ENCODE data around the gene MEGF11. TPM values are rescaled to one million over a fixed set of nuclear protein-coding genes. Genes with fewer than 3 reads are reported as not detected.

MEGF11 gene
- total RNA-seq, 4 donors from 2014 or later: 0.20 TPM; not detected in 3

- no peaks in the 10 kb centered on the region for H3K27me3 ChIP-seq
- no peaks in the 10 kb centered on the region for H3K9me3 ChIP-seq
- no peaks in the 10 kb centered on the region for H3K36me3 ChIP-seq
- intact Hi-C loops (cut with DNase I): no loop called here
- 67 to 78% methylated on average over 3 of the region's 3 CpGs for WGBS, 2 donors
- H3K27ac ChIP-seq: no peak overlapping the region
- TF ChIP-seq CTCF (IDR thresholded peaks at IDR 0.05) (no peak), POLR2A (IDR thresholded peaks at IDR 0.05) (no peak)
- H3K4me1 ChIP-seq: no peaks in the 10 kb centered on the region
- no peak overlapping the region for H3K4me3 ChIP-seq (replicated peaks in 1 of 3)
- DNase-seq: no peak
Observed at GRCh38 chr15:65958835-65959234, 294.7 kb downstream of the MEGF11 start.

GRCh38 chr15:65957451-65957850 is 296.1 kb downstream of the MEGF11 start:
- no peaks in the 10 kb centered on the region for H3K4me1 ChIP-seq
- no peaks in the 10 kb centered on the region for H3K36me3 ChIP-seq
- no peak for TF ChIP-seq CTCF (IDR thresholded peaks at IDR 0.05)
- TF ChIP-seq POLR2A (IDR thresholded peaks at IDR 0.05): no peak
- H3K4me3 ChIP-seq (replicated peaks in 1 of 3): no peak overlapping the region
- H3K27me3 ChIP-seq: no peaks in the 10 kb centered on the region
- H3K9me3 ChIP-seq: no peaks in the 10 kb centered on the region
- WGBS, 2 donors: 53 to 66% methylated on average over 2 to 3 of the region's 7 CpGs
- intact Hi-C loops (cut with DNase I): no loop called here
- H3K27ac ChIP-seq: no peak overlapping the region
- no peak for DNase-seq

- no peak overlapping the region for H3K27ac ChIP-seq
- TF ChIP-seq CTCF (IDR thresholded peaks at IDR 0.05) (no peak), POLR2A (IDR thresholded peaks at IDR 0.05) (no peak)
- WGBS, 2 donors: 91 to 99% methylated on average over 3 of the region's 3 CpGs
- no peak overlapping the region for H3K4me3 ChIP-seq (replicated peaks in 1 of 3)
- no peaks in the 10 kb centered on the region for H3K9me3 ChIP-seq
- no peak for DNase-seq
- H3K36me3 ChIP-seq: no peaks in the 10 kb centered on the region
- intact Hi-C loops (cut with DNase I): no loop called here
- no peaks in the 10 kb centered on the region for H3K4me1 ChIP-seq
- no peaks in the 10 kb centered on the region for H3K27me3 ChIP-seq
Observed at GRCh38 chr15:65956899-65957298, 296.7 kb downstream of the MEGF11 start.

GRCh38 chr15:65956307-65956706 is 297.2 kb downstream of the MEGF11 start:
- no peaks in the 10 kb centered on the region for H3K36me3 ChIP-seq
- no peak overlapping the region for H3K27ac ChIP-seq
- no peak overlapping the region for H3K4me3 ChIP-seq (replicated peaks in 1 of 3)
- 64 to 66% methylated on average over 2 of the region's 2 CpGs for WGBS, 2 donors
- no peak for TF ChIP-seq CTCF (IDR thresholded peaks at IDR 0.05)
- TF ChIP-seq POLR2A (IDR thresholded peaks at IDR 0.05): no peak
- no peaks in the 10 kb centered on the region for H3K27me3 ChIP-seq
- DNase-seq: no peak
- no peaks in the 10 kb centered on the region for H3K4me1 ChIP-seq
- no peaks in the 10 kb centered on the region for H3K9me3 ChIP-seq
- intact Hi-C loops (cut with DNase I): no loop called here

- no peaks in the 10 kb centered on the region for H3K9me3 ChIP-seq
- H3K36me3 ChIP-seq: no peaks in the 10 kb centered on the region
- TF ChIP-seq CTCF (IDR thresholded peaks at IDR 0.05) (no peak), POLR2A (IDR thresholded peaks at IDR 0.05) (no peak)
- 43 to 49% methylated on average over 4 of the region's 4 CpGs for WGBS, 2 donors
- intact Hi-C loops (cut with DNase I): no loop called here
- no peak overlapping the region for H3K4me3 ChIP-seq (replicated peaks in 1 of 3)
- no peak for DNase-seq
- H3K27me3 ChIP-seq: no peaks in the 10 kb centered on the region
- H3K4me1 ChIP-seq: no peaks in the 10 kb centered on the region
- no peak overlapping the region for H3K27ac ChIP-seq
Observed at GRCh38 chr15:65954289-65954741, 299.2 kb downstream of the MEGF11 start.
